H1 (cell line): ENCODE data around the gene PTTG2. TPM values are rescaled to one million over a fixed set of nuclear protein-coding genes. Genes with fewer than 3 reads are reported as not detected.

ENCODE experiments used
- CTCF ChIA-PET: fragments of 300-600 bp; sonication (Branson Sonifier 250); formaldehyde crosslinking; loops from one replicate; lab custom pipeline; 2021; ENCODE audit not compliant: partially characterized antibody; lab: Charles Lee
- POLR2A ChIA-PET: fragments of 300-600 bp; sonication (Branson Sonifier 250); formaldehyde crosslinking; loops from one replicate; lab custom pipeline; 2021; ENCODE audit warnings: inconsistent platforms; ENCODE audit not compliant: partially characterized antibody; lab: Charles Lee
- DNase-seq, 2 experiments: peaks; one replicate each; pipeline versions ENCODE4 v3.0.0 to v3.0.0-alpha.2; 2010 to 2022; ENCODE audit warnings: low spot score in 2 of 2, low read depth in 1 of 2, mixed read lengths in 1 of 2
- FAIRE-seq: peaks from 2 replicates; lab custom pipeline; 2011; peaks lifted over from hg19 to GRCh38; lab: Jason Lieb, UNC
- H2AFZ ChIP-seq: 2 replicates; pipeline ENCODE4 v1.8.1; 2012; ENCODE audit warnings: low read length, inconsistent platforms
- H2AK5ac ChIP-seq: 2 replicates; pipeline ENCODE4 v1.6.1; 2013; ENCODE audit warnings: low read depth, low read length
- H2BK120ac ChIP-seq: replicated peaks from 2 replicates; pipeline ENCODE3; 2013; ENCODE audit warnings: low read depth, low read length, inconsistent platforms
- H2BK12ac ChIP-seq: 2 replicates; pipeline ENCODE4 v1.6.1; 2013; ENCODE audit warnings: low read depth, low read length
- H2BK15ac ChIP-seq: 2 replicates; pipeline ENCODE4 v1.6.1; 2013; ENCODE audit warnings: low read length
- H2BK20ac ChIP-seq: 2 replicates; pipeline ENCODE4 v1.6.1; 2013; ENCODE audit warnings: low read length
- H2BK5ac ChIP-seq: 2 replicates; pipeline ENCODE4 v1.6.1; 2013; ENCODE audit warnings: low read depth, low read length
- H3K14ac ChIP-seq: 2 replicates; pipeline ENCODE4 v1.6.1; 2013; ENCODE audit warnings: inconsistent platforms; ENCODE audit not compliant: insufficient read length
- H3K18ac ChIP-seq: 2 replicates; pipeline ENCODE4 v1.6.1; 2013; ENCODE audit warnings: low read length; ENCODE audit errors: extremely low read depth
- H3K23ac ChIP-seq: 2 replicates; pipeline ENCODE4 v1.6.1; 2013; ENCODE audit warnings: inconsistent platforms; ENCODE audit not compliant: insufficient read length
- H3K23me2 ChIP-seq: 2 replicates; pipeline ENCODE4 v1.6.1; 2013; ENCODE audit warnings: low read depth, low read length
- H3K27ac ChIP-seq: 2 replicates; pipeline ENCODE4 v1.6.1; 2011; ENCODE audit warnings: low read depth, low read length, inconsistent platforms
- H3K27me3 ChIP-seq, 4 experiments: replicated peaks in 1 of 4; 1 replicate in 1 of 4; 2 replicates in 3 of 4; pipeline versions ENCODE4 v1.6.1 to v1.8.1; 2011 to 2013; ENCODE audit warnings: low read length in 3 of 4, mild to moderate bottlenecking in 3 of 4, inconsistent platforms in 2 of 4, mixed read lengths in 2 of 4, moderate library complexity in 1 of 4; ENCODE audit not compliant: control insufficient read depth in 3 of 4, insufficient read depth in 3 of 4; ENCODE audit errors: extremely low read depth in 1 of 4
- H3K36me3 ChIP-seq, 4 experiments: 2 replicates each; pipeline versions ENCODE4 v1.6.1 to v1.8.1; 2011 to 2013; ENCODE audit warnings: mild to moderate bottlenecking in 4 of 4, low read length in 3 of 4, moderate library complexity in 2 of 4, control low read depth in 1 of 4, inconsistent platforms in 1 of 4; ENCODE audit not compliant: insufficient read depth in 4 of 4, control insufficient read depth in 2 of 4
- H3K4ac ChIP-seq: replicated peaks from 2 replicates; pipeline ENCODE3; 2013; ENCODE audit warnings: low read length, low read depth, mixed read lengths, inconsistent platforms; ENCODE audit not compliant: insufficient read length
- H3K4me1 ChIP-seq, 4 experiments: replicated peaks in 1 of 4; 1 replicate in 1 of 4; 2 replicates in 3 of 4; pipeline versions ENCODE4 v1.6.1 to v1.8.1; 2011 to 2013; ENCODE audit warnings: low read length in 3 of 4, inconsistent platforms in 2 of 4, mixed read lengths in 1 of 4; ENCODE audit not compliant: insufficient read depth in 4 of 4, control insufficient read depth in 3 of 4
- H3K4me2 ChIP-seq, 2 experiments: 2 replicates each; pipeline versions ENCODE4 v1.6.1 to v1.8.1; 2011 to 2013; ENCODE audit warnings: low read depth in 2 of 2, low read length in 2 of 2, control low read depth in 1 of 2, inconsistent platforms in 1 of 2, mild to moderate bottlenecking in 1 of 2; ENCODE audit not compliant: insufficient read depth in 1 of 2
- H3K4me3 ChIP-seq, 4 experiments: fragments of 200-600, 300-600 bp in 1 of 4; sonication (generic), shearing (Covaris generic), sonication (Bioruptor Twin) in 1 of 4; 2 replicates each; pipeline versions ENCODE4 v1.5.1 to v1.8.1; 2011 to 2016; ENCODE audit warnings: low read length in 4 of 4, low read depth in 3 of 4, control low read depth in 2 of 4, inconsistent platforms in 2 of 4, mild to moderate bottlenecking in 2 of 4, mixed read lengths in 1 of 4, moderate library complexity in 1 of 4; ENCODE audit not compliant: insufficient read depth in 2 of 4; ENCODE audit errors: extremely low read depth in 1 of 4
- H3K56ac ChIP-seq: replicated peaks from 2 replicates; pipeline ENCODE3; 2013; ENCODE audit warnings: low read depth, mild to moderate bottlenecking, mixed read lengths, low read length, inconsistent platforms; ENCODE audit not compliant: insufficient read length
- H3K79me1 ChIP-seq: 2 replicates; pipeline ENCODE4 v1.6.1; 2013; ENCODE audit warnings: low read depth, low read length, control low read depth
- H3K79me2 ChIP-seq, 2 experiments: 2 replicates each; pipeline versions ENCODE4 v1.6.1 to v1.8.1; 2012 to 2013; ENCODE audit warnings: low read length in 2 of 2, mild to moderate bottlenecking in 2 of 2, inconsistent platforms in 1 of 2; ENCODE audit not compliant: insufficient read depth in 2 of 2, control insufficient read depth in 1 of 2
- H3K9ac ChIP-seq, 4 experiments: replicated peaks in 1 of 4; 1 replicate in 1 of 4; 2 replicates in 3 of 4; pipeline versions ENCODE4 v1.6.1 to v1.8.1; 2011 to 2013; ENCODE audit warnings: low read depth in 3 of 4, low read length in 3 of 4, control low read depth in 2 of 4, mild to moderate bottlenecking in 2 of 4, moderate library complexity in 2 of 4, inconsistent platforms in 1 of 4; ENCODE audit errors: extremely low read depth in 1 of 4
- H3K9me3 ChIP-seq, 2 experiments: 2 replicates each; pipeline versions ENCODE4 v1.6.1 to v1.8.1; 2012 to 2013; ENCODE audit warnings: mild to moderate bottlenecking in 2 of 2, moderate library complexity in 2 of 2, control low read depth in 1 of 2, inconsistent platforms in 1 of 2, low read depth in 1 of 2, low read length in 1 of 2, mixed read lengths in 1 of 2; ENCODE audit not compliant: insufficient read depth in 2 of 2
- H4K20me1 ChIP-seq, 2 experiments: replicated peaks in 1 of 2; 2 replicates each; pipeline versions ENCODE3 to v1.8.1; 2011 to 2013; ENCODE audit warnings: inconsistent platforms in 2 of 2, low read length in 2 of 2, mild to moderate bottlenecking in 1 of 2; ENCODE audit not compliant: insufficient read depth in 2 of 2, control insufficient read depth in 1 of 2
- H4K5ac ChIP-seq: 2 replicates; pipeline ENCODE4 v1.6.1; 2013; ENCODE audit warnings: low read length, low read depth, mixed read lengths, inconsistent platforms; ENCODE audit not compliant: insufficient read length
- H4K8ac ChIP-seq: 2 replicates; pipeline ENCODE4 v1.8.0; 2013; ENCODE audit warnings: mild to moderate bottlenecking, moderate library complexity, low read length, inconsistent platforms; ENCODE audit not compliant: insufficient read depth; ENCODE audit errors: extremely low read depth
- H4K91ac ChIP-seq: replicated peaks from 2 replicates; pipeline ENCODE3; 2013; ENCODE audit warnings: low read length, mixed read lengths, inconsistent platforms; ENCODE audit not compliant: insufficient read length
- WGBS, 2 experiments: shearing (Covaris generic) in 1 of 2; methylation state at CpG; one replicate each; pipeline versions ENCODE4 v1.1.6 to v1.1.7; 2013 to 2015; ENCODE audit warnings: low lambda C conversion rate in 2 of 2, mixed read lengths in 2 of 2, inconsistent platforms in 1 of 2, low coverage in 1 of 2, missing lambda C conversion rate in 1 of 2; ENCODE audit not compliant: insufficient replicate concordance in 2 of 2, insufficient coverage in 1 of 2, insufficient read length in 1 of 2; ENCODE audit errors: extremely low coverage in 1 of 2, missing lambda C conversion rate in 1 of 2; 5-methylcytosine and 5-hydroxymethylcytosine counted together
- polyA plus RNA-seq, 7 experiments: library from polyadenylated mRNA; depleted of rRNA in 3 of 7; stranded (reverse) in 5 of 7; unstranded in 2 of 7; fragments of >200 nt in 5 of 7; fragments of 200-250 nt in 2 of 7; gene quantifications; 1 replicate in 5 of 7; 2 replicates in 1 of 7; 4 replicates in 1 of 7; pipeline versions ENCODE4 v1.2.1 to v1.2.3, GENCODE V29; 2011 to 2013; ENCODE audit warnings: missing spikeins in 2 of 7, mixed read lengths in 2 of 7
- total RNA-seq: library from RNA; stranded (reverse); fragmentation: NEBNext Ultra II Directional; extraction: Animal tissue kit (Norgen Biotek cat#: 25700); gene quantifications from 2 replicates; pipeline ENCODE4 v1.2.1, GENCODE V29; 2021

Gene PTTG2
- total and polyA plus RNA-seq, 2 of the 8 experiments (the other 6 are each of a cell fraction or from before 2014, with no cell fraction given), result not detected

DNA sequence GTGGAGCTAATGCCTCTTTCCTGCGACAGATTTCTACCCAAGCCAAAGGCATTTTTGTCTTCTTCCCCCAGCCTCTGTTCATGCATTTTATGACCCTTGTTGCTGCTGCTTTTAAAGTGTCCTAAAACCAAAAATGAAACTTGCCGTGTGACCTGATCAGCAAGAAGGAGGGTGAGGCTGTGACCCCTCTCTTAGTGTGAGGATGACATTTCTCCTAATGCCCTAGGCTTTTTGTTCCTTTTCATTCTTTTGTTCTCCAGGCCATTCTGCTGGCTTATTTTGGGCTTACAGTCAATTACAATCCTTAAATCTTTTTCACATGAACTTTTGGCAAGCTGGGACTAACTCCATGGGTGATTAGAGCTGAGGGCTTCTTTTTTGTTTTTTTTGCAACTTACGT lies 34.4 kb downstream of the PTTG2 start:
- Histone ChIP-seq H3K23ac (no peak overlapping the region), H3K9me3 (no peaks in the 10 kb centered on the region), H2BK12ac (no peak overlapping the region), H3K79me2 (peaks cover 0 to 72% of the 10 kb centered on the region in 2 experiments; a peak in 2 of 4 replicates), H3K18ac (no peak overlapping the region), H3K4ac (no peak overlapping the region), H3K9ac (no peak overlapping the region), H3K4me2 (peak overlapping the region in 1 of 2 experiments; percentile 54; a peak in 2 of 4 replicates), H3K56ac (no peak overlapping the region), H3K79me1 (peaks cover 11% of the 10 kb centered on the region), H2AFZ (no peak overlapping the region), H3K4me1 (peaks cover 11 to 26% (median 21%) of the 10 kb centered on the region in 4 experiments), H3K14ac (no peak overlapping the region), H3K23me2 (no peaks in the 10 kb centered on the region), H4K8ac (no peak overlapping the region), H4K20me1 (peaks cover 0 to 2% of the 10 kb centered on the region in 2 experiments), H2AK5ac (no peak overlapping the region), H2BK120ac (no peak overlapping the region), H2BK5ac (no peak overlapping the region), H4K91ac (peak overlapping the region; percentile 31), H2BK15ac (no peak overlapping the region), H3K4me3 (no peak overlapping the region), H3K36me3 (no peaks in the 10 kb centered on the region), H3K27ac (no peak overlapping the region), H2BK20ac (no peak overlapping the region), H4K5ac (no peak overlapping the region), H3K27me3 (no peaks in the 10 kb centered on the region)
- ChIA-PET CTCF (interaction anchor here (1.0 to 2.6 kb wide), 5 partner anchors 9 to 41 kb away, joined by 3 to 9 read pairs (median 4); no protein-coding TSS in a partner anchor), POLR2A (no interaction called here)
- DNase-seq (no peak), FAIRE-seq (no peak)
- 69% methylated on average over 3 of the region's 3 CpGs; no CpG with 5 or more reads in 1 of the 2 experiments for WGBS, 2 experiments
